SJSA1 (cell line): ENCODE measurements around the gene CCDC57. TPM values are rescaled to one million over a fixed set of nuclear protein-coding genes. Genes with fewer than 3 reads are reported as not detected.

ENCODE experiments used
- DNase-seq, 2 experiments: peaks; one replicate each; pipeline ENCODE4 v3.0.0-alpha.2; 2015 to 2020; ENCODE audit warnings: low spot score in 2 of 2, low read depth in 1 of 2
- H3K27ac ChIP-seq: fragments of 250-450 bp; sonication (Bioruptor Pico); 2 replicates; pipeline ENCODE4 v1.5.1; 2020; ENCODE audit warnings: mild to moderate bottlenecking, moderate library complexity
- H3K27me3 ChIP-seq: fragments of 250-450 bp; sonication (Bioruptor Pico); replicated peaks from 2 replicates; pipeline ENCODE4 v1.5.1; 2020; ENCODE audit warnings: mild to moderate bottlenecking, moderate library complexity
- H3K36me3 ChIP-seq: fragments of 250-450 bp; sonication (Bioruptor Pico); 2 replicates; pipeline ENCODE4 v1.5.1; 2020; ENCODE audit warnings: mild to moderate bottlenecking
- H3K4me1 ChIP-seq: fragments of 250-450 bp; sonication (Bioruptor Pico); replicated peaks from 2 replicates; pipeline ENCODE4 v1.6.1; 2021; ENCODE audit warnings: mild to moderate bottlenecking
- H3K4me3 ChIP-seq: fragments of 250-450 bp; sonication (Bioruptor Pico); 2 replicates; pipeline ENCODE4 v1.5.1; 2020; ENCODE audit warnings: mild to moderate bottlenecking
- H3K9me3 ChIP-seq: fragments of 250-450 bp; sonication (Bioruptor Pico); replicated peaks from 2 replicates; pipeline ENCODE4 v1.5.1; 2020; ENCODE audit warnings: mild to moderate bottlenecking
- total RNA-seq: library from RNA; depleted of rRNA; stranded (reverse); fragments of >200 nt; shearing (Covaris generic); gene quantifications from 2 replicates; pipeline ENCODE4 v1.2.3, GENCODE V29; 2014

Gene CCDC57
- total RNA-seq, 1 experiment from 2014 or later: 8.2 TPM

- peak overlapping the region; percentile 94 for H3K4me3 ChIP-seq
- no peaks in the 10 kb centered on the region for H3K27me3 ChIP-seq
- H3K9me3 ChIP-seq: no peaks in the 10 kb centered on the region
- peak overlapping the region; percentile 21; the same call in 1 of the 2 replicates for H3K27ac ChIP-seq
- no peak for DNase-seq
- peaks cover 57% of the 10 kb centered on the region for H3K36me3 ChIP-seq
- peaks cover 21% of the 10 kb centered on the region for H3K4me1 ChIP-seq
These were observed 148.0 kb downstream of the CCDC57 start for GRCh38 chr17:82064433-82065192.

DNA sequence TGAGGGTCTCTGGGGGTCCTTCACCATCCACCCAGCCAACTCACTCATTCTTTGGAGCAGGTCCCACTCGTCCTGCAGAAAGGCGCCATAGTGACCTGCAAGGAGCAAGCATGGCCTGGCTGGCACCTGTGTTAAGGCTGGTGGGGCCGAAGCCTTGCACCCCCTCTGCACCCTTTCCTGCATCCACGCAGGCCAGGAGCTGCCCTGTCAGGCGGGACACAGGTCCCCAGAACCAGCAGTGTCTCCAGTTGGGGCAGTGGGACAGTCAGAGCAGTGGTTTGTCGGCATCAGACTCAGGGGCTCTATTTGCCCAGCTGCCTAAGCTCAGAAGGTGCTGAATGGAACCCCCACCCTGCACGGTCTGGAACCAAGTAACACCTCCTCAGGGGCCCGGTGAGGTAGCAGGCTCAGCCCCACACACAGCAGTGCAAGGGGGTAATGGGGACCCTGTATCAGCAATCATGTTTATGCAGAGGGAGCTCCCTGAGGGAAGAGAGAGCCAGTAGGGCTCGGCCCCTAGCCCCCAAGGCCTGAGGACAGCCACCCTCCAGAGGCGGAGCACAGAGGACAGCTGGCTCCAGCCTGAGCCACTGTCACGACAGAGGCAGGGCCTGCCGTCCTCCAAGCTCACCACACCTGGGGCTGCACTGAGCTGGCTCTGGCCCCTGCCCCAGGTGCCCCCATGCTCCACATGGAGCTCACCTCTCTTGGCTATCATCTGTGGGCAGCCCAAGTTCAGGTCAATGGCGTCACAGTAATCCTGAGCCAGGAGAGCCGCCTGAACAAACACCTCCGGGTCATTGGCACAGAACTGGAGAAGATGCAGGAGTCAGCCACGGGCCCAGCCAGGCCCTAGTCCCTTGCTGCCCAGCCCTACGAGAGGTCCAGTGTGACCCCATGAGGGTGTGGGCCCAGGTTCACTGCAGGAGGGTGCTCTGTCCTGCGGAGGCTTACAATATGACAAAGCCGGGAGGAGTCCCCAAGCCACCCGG is 148.9 kb downstream of the CCDC57 start:
- Histone ChIP-seq H3K27ac (no peak overlapping the region), H3K4me3 (no peak overlapping the region; the same call in 1 of the 2 replicates), H3K4me1 (peaks cover 21% of the 10 kb centered on the region), H3K36me3 (peaks cover 66% of the 10 kb centered on the region), H3K27me3 (no peaks in the 10 kb centered on the region), H3K9me3 (no peaks in the 10 kb centered on the region)
- DNase-seq: no peak

DNA sequence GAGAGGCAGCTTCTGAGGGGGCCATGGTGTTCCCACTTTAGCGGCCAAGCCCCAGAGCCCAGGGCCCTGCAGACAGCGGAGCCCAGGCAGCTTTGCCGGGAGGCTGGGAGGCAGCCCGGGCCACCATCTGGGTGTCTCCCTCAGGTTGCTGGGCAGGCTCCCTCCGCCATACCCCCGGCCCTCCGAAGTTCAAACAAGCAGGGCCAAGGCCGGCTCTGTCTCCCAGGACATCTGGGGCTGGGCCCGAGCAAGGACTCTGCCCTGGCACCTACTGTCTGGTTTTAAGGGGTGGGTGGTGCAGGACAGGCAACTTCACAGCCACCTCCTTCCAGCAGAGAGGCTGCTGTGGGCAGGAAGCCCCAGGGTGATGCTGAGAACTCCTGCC is 149.7 kb downstream of the CCDC57 start:
- no peaks in the 10 kb centered on the region for H3K9me3 ChIP-seq
- peaks cover 74% of the 10 kb centered on the region for H3K36me3 ChIP-seq
- peaks cover 21% of the 10 kb centered on the region for H3K4me1 ChIP-seq
- no peak for DNase-seq
- no peak overlapping the region for H3K27ac ChIP-seq
- no peaks in the 10 kb centered on the region for H3K27me3 ChIP-seq
- no peak overlapping the region for H3K4me3 ChIP-seq

DNA sequence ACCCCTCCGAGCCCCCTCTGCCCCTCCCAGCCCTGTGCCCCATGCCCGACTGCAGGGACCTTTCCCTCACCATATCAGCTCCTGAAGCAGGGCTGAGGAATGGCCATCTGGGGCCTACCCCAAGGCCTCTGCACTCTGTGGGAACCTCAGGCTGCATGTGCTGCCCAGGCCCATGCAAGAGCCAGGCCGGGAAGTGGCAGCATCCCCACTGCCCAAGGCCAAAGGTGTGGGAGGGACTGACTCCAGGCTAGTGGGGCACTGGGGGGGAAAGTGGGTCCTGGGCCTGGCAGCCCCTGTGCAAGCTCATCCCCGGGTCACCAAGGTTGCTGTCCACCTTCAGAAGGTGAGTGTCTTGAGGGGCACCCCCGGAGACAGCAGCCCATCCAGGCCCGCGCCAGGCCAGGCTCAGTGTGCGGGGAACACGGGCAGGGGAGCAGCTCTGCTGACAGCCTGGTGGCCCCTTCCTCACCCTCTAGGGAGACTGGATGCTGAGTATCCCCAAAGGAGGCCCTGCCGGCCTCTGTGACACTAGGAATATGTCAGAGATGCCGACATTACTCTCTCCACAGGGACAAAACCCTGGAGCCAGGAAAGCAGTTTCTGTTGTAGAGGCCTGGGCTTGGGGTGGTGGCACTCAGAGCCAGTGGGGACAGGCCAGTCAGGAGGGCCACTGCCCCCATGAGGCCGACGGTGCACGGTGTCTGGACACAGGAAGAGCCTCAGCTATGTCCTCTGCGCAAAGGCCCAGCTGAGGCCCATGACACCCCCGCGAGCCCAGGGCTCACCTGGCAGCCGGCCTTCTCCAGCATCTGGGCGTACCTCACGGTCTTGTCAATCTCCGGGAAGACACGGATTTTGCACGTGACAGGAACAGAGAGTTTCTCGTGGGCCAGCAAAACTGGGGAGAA is 150.3 kb downstream of the CCDC57 start:
- no peak for DNase-seq
- no peak overlapping the region for H3K27ac ChIP-seq
- peaks cover 80% of the 10 kb centered on the region for H3K36me3 ChIP-seq
- H3K4me3 ChIP-seq: no peak overlapping the region
- H3K27me3 ChIP-seq: no peaks in the 10 kb centered on the region
- no peaks in the 10 kb centered on the region for H3K9me3 ChIP-seq
- peaks cover 21% of the 10 kb centered on the region for H3K4me1 ChIP-seq

GRCh38 chr17:82061047-82061925 is 151.4 kb downstream of the CCDC57 start:
- peaks cover 90% of the 10 kb centered on the region for H3K36me3 ChIP-seq
- H3K4me3 ChIP-seq: no peak overlapping the region
- H3K4me1 ChIP-seq: peaks cover 20% of the 10 kb centered on the region
- H3K27me3 ChIP-seq: no peaks in the 10 kb centered on the region
- H3K27ac ChIP-seq: no peak overlapping the region
- H3K9me3 ChIP-seq: no peaks in the 10 kb centered on the region
- DNase-seq: no peak

DNA sequence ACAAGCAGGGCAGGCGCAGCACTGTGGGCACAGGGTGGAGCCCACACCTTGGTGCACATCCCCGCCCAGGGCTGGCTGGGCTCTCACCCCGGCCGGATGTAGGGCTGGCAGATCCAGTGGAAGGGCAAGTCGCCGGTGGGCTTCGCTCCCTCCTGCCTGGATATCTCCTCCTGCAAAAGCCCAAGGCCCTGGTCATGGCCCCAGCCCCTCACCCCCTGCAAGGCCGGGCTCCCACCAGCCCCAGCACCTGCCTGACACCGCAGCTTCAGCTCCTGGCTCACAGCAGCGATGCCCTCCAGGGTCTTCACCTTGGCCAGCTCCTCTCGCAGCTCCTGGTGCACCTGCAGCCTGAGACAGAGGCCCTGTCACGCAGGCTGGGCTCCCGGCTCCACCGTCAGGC is 152.0 kb downstream of the CCDC57 start:
- Histone ChIP-seq H3K4me1 (peaks cover 13% of the 10 kb centered on the region), H3K4me3 (no peak overlapping the region), H3K36me3 (peaks cover 97% of the 10 kb centered on the region), H3K27ac (no peak overlapping the region), H3K9me3 (no peaks in the 10 kb centered on the region), H3K27me3 (no peaks in the 10 kb centered on the region)
- no peak for DNase-seq

- peaks cover 97% of the 10 kb centered on the region for H3K36me3 ChIP-seq
- no peak for DNase-seq
- H3K4me1 ChIP-seq: peaks cover 13% of the 10 kb centered on the region
- H3K4me3 ChIP-seq: no peak overlapping the region
- no peaks in the 10 kb centered on the region for H3K27me3 ChIP-seq
- no peak overlapping the region for H3K27ac ChIP-seq
- no peaks in the 10 kb centered on the region for H3K9me3 ChIP-seq
These were observed 152.7 kb downstream of the CCDC57 start for GRCh38 chr17:82060001-82060380.

GRCh38 chr17:82059272-82060000 is 153.2 kb downstream of the CCDC57 start:
- DNase-seq: no peak
- H3K4me1 ChIP-seq: peaks cover 7% of the 10 kb centered on the region
- peaks cover 97% of the 10 kb centered on the region for H3K36me3 ChIP-seq
- no peaks in the 10 kb centered on the region for H3K27me3 ChIP-seq
- H3K27ac ChIP-seq: no peak overlapping the region
- no peaks in the 10 kb centered on the region for H3K9me3 ChIP-seq
- H3K4me3 ChIP-seq: no peak overlapping the region

DNA sequence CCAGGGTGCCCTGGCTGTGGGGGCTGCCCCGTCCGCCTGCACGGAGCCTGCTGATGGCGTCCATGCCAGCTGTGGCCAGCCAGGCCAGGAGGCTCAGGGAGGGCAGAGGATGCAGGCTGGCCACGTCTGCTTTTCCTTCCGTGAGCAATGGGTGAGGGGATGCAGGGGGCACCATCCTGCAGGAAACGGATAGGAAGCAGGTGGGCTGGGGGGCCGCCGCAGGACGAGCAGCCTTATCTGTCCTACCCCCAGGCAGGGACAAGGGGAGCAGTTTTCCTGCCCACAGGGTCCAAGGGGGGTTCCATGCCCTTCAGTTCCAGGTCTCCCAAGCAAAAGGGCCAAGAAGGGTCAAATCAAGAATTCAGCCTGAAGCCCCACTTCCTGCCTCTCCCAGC is 153.8 kb downstream of the CCDC57 start:
- peaks cover 97% of the 10 kb centered on the region for H3K36me3 ChIP-seq

DNA sequence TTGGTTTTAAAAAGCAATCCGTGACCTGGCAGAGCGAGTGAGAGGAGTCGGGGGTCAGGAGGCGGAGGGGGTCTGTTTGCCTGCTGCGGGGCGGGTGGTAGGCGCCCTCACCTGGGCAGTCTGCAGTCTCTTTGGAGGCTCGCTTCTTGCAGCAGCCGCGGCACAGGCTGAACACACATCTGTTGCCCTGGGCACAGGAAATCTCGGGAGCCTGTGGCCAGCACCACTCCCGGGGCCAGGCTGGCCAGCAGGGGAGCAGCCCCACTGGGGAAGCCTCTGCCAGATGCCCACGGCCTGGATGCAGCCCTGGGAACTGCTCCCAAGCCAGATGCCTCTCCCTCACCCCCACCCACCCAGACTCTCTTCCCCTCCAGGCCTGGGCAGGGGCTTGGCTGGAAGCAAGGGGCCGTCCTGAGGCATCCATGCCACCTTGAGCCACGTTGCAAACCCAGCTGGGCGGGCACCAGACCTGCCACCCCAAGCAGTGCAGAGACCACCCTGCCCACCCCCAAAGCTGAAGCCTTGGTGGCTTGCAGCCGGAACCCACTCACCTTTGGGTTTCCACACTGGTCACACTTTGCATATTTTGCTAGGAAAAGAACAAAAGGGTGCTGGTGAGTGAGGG is 154.3 kb downstream of the CCDC57 start:
- Histone ChIP-seq H3K9me3 (no peaks in the 10 kb centered on the region), H3K36me3 (peaks cover 97% of the 10 kb centered on the region), H3K4me3 (no peak overlapping the region), H3K27me3 (no peaks in the 10 kb centered on the region), H3K27ac (no peak overlapping the region), H3K4me1 (peaks cover 6% of the 10 kb centered on the region)
- no peak for DNase-seq

More for the DNA sequence above, 153.8 kb downstream of the CCDC57 start:
- no peak for DNase-seq
- Histone ChIP-seq H3K9me3 (no peaks in the 10 kb centered on the region), H3K27me3 (no peaks in the 10 kb centered on the region), H3K4me1 (peaks cover 2% of the 10 kb centered on the region), H3K4me3 (no peak overlapping the region), H3K27ac (no peak overlapping the region)

DNA sequence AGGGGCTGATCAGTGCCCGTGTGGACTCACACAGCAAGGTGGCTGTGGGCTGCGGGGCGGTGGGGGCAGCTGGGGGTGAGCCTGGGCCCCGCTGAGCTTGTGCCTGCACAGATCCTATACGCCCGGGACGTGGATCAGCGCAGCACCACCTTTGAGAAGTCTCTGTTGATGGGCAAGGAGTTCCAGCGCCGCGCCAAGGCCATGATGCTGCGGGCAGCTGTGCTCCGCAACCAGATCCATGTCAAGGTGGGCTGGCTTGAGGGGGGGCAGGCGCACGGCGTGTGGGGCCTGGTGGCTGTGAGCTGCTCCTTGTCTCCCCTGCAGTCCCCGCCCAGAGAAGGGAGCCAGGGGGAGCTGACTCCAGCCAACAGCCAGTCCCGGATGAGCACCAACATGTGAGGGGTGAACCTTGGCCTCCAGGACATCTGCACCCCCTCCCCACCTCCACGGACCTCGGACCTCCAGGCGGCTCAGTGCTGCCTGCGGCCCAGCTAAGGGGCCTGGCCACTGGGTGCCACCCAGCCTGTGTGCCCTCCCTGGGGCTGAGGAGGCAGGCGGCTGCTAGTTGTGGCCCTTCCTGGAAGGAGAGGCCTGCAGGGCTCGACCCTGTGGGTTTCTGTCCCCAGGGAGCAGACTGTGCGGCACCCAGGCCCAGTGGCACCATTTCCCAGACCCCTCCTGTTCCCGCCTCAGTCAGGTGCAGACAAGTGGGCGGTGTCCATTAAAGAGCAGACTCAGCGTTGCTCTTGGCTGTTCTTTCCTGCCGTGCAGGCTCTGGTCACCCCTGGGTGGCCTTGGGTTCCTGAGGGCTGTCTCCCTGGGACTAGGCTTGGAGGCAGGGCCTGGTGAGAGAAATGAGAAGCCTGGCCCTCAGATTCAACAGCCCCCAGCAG is 155.7 kb downstream of the CCDC57 start:
- H3K36me3 ChIP-seq: peaks cover 92% of the 10 kb centered on the region
- H3K27me3 ChIP-seq: no peaks in the 10 kb centered on the region
- no peak overlapping the region for H3K4me3 ChIP-seq
- no peak overlapping the region for H3K27ac ChIP-seq
- no peak for DNase-seq
- H3K9me3 ChIP-seq: no peaks in the 10 kb centered on the region
- H3K4me1 ChIP-seq: peaks cover 17% of the 10 kb centered on the region
